ENCODE data around the gene RETREG3. TPM values are rescaled to one million over a fixed set of nuclear protein-coding genes. Genes with fewer than 3 reads are reported as not detected.

RETREG3 gene
- total RNA-seq, 1 donor from 2014 or later = 54.9 TPM

GRCh38 chr17:42530952-42531454 is 78.2 kb downstream of the RETREG3 start:
- DNase-seq = no peak

Other genes with a start within 250 kb of the RETREG3 start
- gene STAT3, start 220.9 kb downstream of the RETREG3 start, total RNA-seq = 25.1 TPM
- 7.8 TPM for gene CAVIN1, start 186.1 kb downstream of the RETREG3 start, total RNA-seq
- 263 TPM for gene ATP6V0A1, start 150.5 kb downstream of the RETREG3 start, total RNA-seq
- gene NAGLU, start 73.1 kb downstream of the RETREG3 start, total RNA-seq = 8.6 TPM
- gene HSD17B1, start 56.5 kb downstream of the RETREG3 start, total RNA-seq = 0.62 TPM
- gene COASY, start 47.2 kb downstream of the RETREG3 start, total RNA-seq = 3.6 TPM
- 25.1 TPM for gene MLX, start 42.3 kb downstream of the RETREG3 start, total RNA-seq
- gene PSMC3IP, start 31.6 kb downstream of the RETREG3 start, total RNA-seq = 6.6 TPM
- gene TUBG1, start 309 bp upstream of the RETREG3 start, total RNA-seq = 10.3 TPM
- 9.4 TPM for gene TUBG2, start 49.9 kb upstream of the RETREG3 start, total RNA-seq
- 2.8 TPM for gene PLEKHH3, start 67.6 kb upstream of the RETREG3 start, total RNA-seq
- 0.47 TPM for gene CCR10, start 72.5 kb upstream of the RETREG3 start, total RNA-seq
- 7.5 TPM for gene CNTNAP1, start 73.2 kb upstream of the RETREG3 start, total RNA-seq
- 23.2 TPM for gene EZH1, start 135.7 kb upstream of the RETREG3 start, total RNA-seq
- gene RAMP2, start 151.9 kb upstream of the RETREG3 start, total RNA-seq = 14.3 TPM
- gene VPS25, start 164.1 kb upstream of the RETREG3 start, total RNA-seq = 24.5 TPM
- 0.31 TPM for gene WNK4, start 171.2 kb upstream of the RETREG3 start, total RNA-seq
- gene COA3, start 189.3 kb upstream of the RETREG3 start, total RNA-seq = 61.8 TPM
- 0.47 TPM for gene CNTD1, start 189.5 kb upstream of the RETREG3 start, total RNA-seq
- 57.7 TPM for gene BECN1, start 214.9 kb upstream of the RETREG3 start, total RNA-seq
- gene PSME3, start 224.0 kb upstream of the RETREG3 start, total RNA-seq = 39.8 TPM
- 0.78 TPM for gene AOC2, start 235.2 kb upstream of the RETREG3 start, total RNA-seq
- 0.16 TPM for gene AOC3, start 241.8 kb upstream of the RETREG3 start, total RNA-seq